GM12878 (cell line): ENCODE results near the gene GGA2. TPM values are rescaled to one million over a fixed set of nuclear protein-coding genes. Genes with fewer than 3 reads are reported as not detected.

Experiments used
- CUX1 ChIP-seq: IDR thresholded peaks from 2 replicates; pipeline ENCODE4 v1.6.1; 2012; ENCODE audit warnings: improper control_type of control experiment, low read depth, low read length; ENCODE audit not compliant: insufficient replicate concordance
- E4F1 ChIP-seq: fragments of 450-650 bp; IDR thresholded peaks from 2 replicates; pipeline ENCODE4 v1.6.1; 2018; ENCODE audit warnings: borderline replicate concordance, mild to moderate bottlenecking; ENCODE audit not compliant: partially characterized antibody
- ELK1 ChIP-seq: IDR thresholded peaks from 2 replicates; pipeline ENCODE4 v1.6.1; 2012; ENCODE audit warnings: low read depth, low read length, improper control_type of control experiment
- ETV6 ChIP-seq, 2 experiments: fragments of 450-650 bp in 1 of 2; IDR thresholded peaks in 1 of 2; conservative IDR thresholded peaks in 1 of 2; 2 replicates each; pipeline ENCODE4 v1.6.1; 2014; ENCODE audit warnings: antibody characterized with exemption in 1 of 2, borderline replicate concordance in 1 of 2, low read depth in 1 of 2, mild to moderate bottlenecking in 1 of 2, moderate library complexity in 1 of 2
- HDAC6 ChIP-seq: fragments of 200-600 bp; sonication (generic); IDR thresholded peaks from one replicate; pipeline ENCODE4 v1.8.0; 2017; ENCODE audit warnings: antibody characterized with exemption; ENCODE audit not compliant: unreplicated experiment
- HSF1 ChIP-seq: fragments of 150-350 bp; IDR thresholded peaks from 2 replicates; pipeline ENCODE4 v1.6.1; 2014; ENCODE audit warnings: mild to moderate bottlenecking, low read depth, low read length
- MEF2B ChIP-seq: fragments of 450-650 bp; IDR thresholded peaks from 2 replicates; pipeline ENCODE4 v1.6.1; 2018; ENCODE audit warnings: mild to moderate bottlenecking, moderate library complexity; ENCODE audit not compliant: partially characterized antibody, poor library complexity, severe bottlenecking
- NFIC ChIP-seq: IDR thresholded peaks from 2 replicates; pipeline ENCODE4 v1.6.1; 2012; ENCODE audit warnings: low read depth, mild to moderate bottlenecking, inconsistent platforms, low read length, moderate library complexity
- NFYB ChIP-seq: IDR thresholded peaks from 2 replicates; pipeline ENCODE4 v1.6.1; 2011; ENCODE audit warnings: low read depth, mild to moderate bottlenecking, low read length, improper control_type of control experiment, moderate library complexity; ENCODE audit not compliant: insufficient read depth
- RAD21 ChIP-seq: IDR thresholded peaks from 2 replicates; pipeline ENCODE4 v1.6.1; 2011; ENCODE audit warnings: mild to moderate bottlenecking, low read depth, low read length, moderate library complexity; ENCODE audit not compliant: insufficient read depth
- WRNIP1 ChIP-seq: IDR thresholded peaks from 2 replicates; pipeline ENCODE4 v1.6.1; 2011; ENCODE audit warnings: low read depth, low read length, improper control_type of control experiment, borderline replicate concordance
- ZBTB40 ChIP-seq: fragments of 450-650 bp; IDR thresholded peaks from 2 replicates; pipeline ENCODE4 v1.6.1; 2016; ENCODE audit warnings: mild to moderate bottlenecking, moderate library complexity, borderline replicate concordance
- polyA plus RNA-seq, 11 experiments: library from polyadenylated mRNA; depleted of rRNA in 4 of 11; unstranded in 6 of 11; stranded (reverse) in 5 of 11; fragments of >200 nt; fragmentation: Nextera tagmentation in 4 of 11; fragmentation: Illumina TruSeq in 1 of 11; extraction: Ambion mirVana in 4 of 11; extraction: Trizol in 1 of 11; gene quantifications; 1 replicate in 1 of 11; 2 replicates in 10 of 11; pipeline versions ENCODE4 v1.2.1 to v1.2.3, GENCODE V29; 2011 to 2016; ENCODE audit warnings: inconsistent platforms in 2 of 11, missing spikeins in 2 of 11, low read depth in 1 of 11
- total RNA-seq, 4 experiments: library from RNA; depleted of rRNA in 3 of 4; stranded (reverse); fragments of >200 nt in 3 of 4; fragmentation: Illumina TruSeq in 1 of 4; extraction: Trizol in 1 of 4; gene quantifications; 2 replicates each; pipeline versions ENCODE4 v1.2.1 to v1.2.3, GENCODE V29; 2013 to 2021

GGA2 gene
- total and polyA plus RNA-seq, 10 of the 15 experiments (the other 5 are each of a cell fraction or from before 2014, with no cell fraction given), result 14.1 to 153 (median 86.6) TPM

- TF ChIP-seq ZBTB40 (no peak), RAD21 (no peak), CUX1 (no peak), HDAC6 (no peak), ETV6 (conservative IDR thresholded peaks at IDR 0.05 in 1 of 2, IDR thresholded peaks at IDR 0.05 in 1 of 2; ENCODE audit: borderline replicate concordance in 1 of 2, low read depth in 1 of 2) (peak in 1 of 2 experiments; percentile 70; a peak in 1 of 4 replicates), WRNIP1 (no peak), NFYB (no peak), HSF1 (no peak), E4F1 (no peak), MEF2B (peak; percentile 58), NFIC (peak; percentile 81), ELK1 (no peak)
Observed at GRCh38 chr16:23504453-23505179, 5.7 kb downstream of the GGA2 start (continued).
